Thyroid gland (tissue), 4 donors: ENCODE measurements around the gene GPC6.

Source experiments
- POLR2A ChIP-seq, 2 donors: fragments of 450-650 bp; IDR thresholded peaks; one replicate each; pipeline ENCODE4 v1.6.1; 2017; ENCODE audit warnings: antibody characterized with exemption in 2 of 2, mild to moderate bottlenecking in 2 of 2, moderate library complexity in 1 of 2
- TF ChIP-seq, protein P1 (sequence below), 6 experiments: fragments of 200-600 bp in 3 of 6; fragments of 450-650 bp in 3 of 6; sonication (generic) in 3 of 6; IDR thresholded peaks; one replicate each; pipeline ENCODE4 v1.5.1; 2016 to 2019; ENCODE audit warnings: antibody characterized with exemption in 6 of 6, mild to moderate bottlenecking in 2 of 6, inconsistent platforms in 1 of 6, moderate library complexity in 1 of 6

- no peak for TF ChIP-seq POLR2A (IDR thresholded peaks at IDR 0.05)
- TF ChIP-seq, protein P1, sequence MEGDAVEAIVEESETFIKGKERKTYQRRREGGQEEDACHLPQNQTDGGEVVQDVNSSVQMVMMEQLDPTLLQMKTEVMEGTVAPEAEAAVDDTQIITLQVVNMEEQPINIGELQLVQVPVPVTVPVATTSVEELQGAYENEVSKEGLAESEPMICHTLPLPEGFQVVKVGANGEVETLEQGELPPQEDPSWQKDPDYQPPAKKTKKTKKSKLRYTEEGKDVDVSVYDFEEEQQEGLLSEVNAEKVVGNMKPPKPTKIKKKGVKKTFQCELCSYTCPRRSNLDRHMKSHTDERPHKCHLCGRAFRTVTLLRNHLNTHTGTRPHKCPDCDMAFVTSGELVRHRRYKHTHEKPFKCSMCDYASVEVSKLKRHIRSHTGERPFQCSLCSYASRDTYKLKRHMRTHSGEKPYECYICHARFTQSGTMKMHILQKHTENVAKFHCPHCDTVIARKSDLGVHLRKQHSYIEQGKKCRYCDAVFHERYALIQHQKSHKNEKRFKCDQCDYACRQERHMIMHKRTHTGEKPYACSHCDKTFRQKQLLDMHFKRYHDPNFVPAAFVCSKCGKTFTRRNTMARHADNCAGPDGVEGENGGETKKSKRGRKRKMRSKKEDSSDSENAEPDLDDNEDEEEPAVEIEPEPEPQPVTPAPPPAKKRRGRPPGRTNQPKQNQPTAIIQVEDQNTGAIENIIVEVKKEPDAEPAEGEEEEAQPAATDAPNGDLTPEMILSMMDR (IDR thresholded peaks at IDR 0.05) = no peak
Measured at GRCh38 chr13:93525087-93525486, 298.5 kb downstream of the GPC6 start.
